Measurements from ENCODE around the gene DPP4. TPM values are rescaled to one million over a fixed set of nuclear protein-coding genes. Genes with fewer than 3 reads are reported as not detected.

The DPP4 gene
- total RNA-seq, 1 donor from 2014 or later = 0.82 TPM

DNA sequence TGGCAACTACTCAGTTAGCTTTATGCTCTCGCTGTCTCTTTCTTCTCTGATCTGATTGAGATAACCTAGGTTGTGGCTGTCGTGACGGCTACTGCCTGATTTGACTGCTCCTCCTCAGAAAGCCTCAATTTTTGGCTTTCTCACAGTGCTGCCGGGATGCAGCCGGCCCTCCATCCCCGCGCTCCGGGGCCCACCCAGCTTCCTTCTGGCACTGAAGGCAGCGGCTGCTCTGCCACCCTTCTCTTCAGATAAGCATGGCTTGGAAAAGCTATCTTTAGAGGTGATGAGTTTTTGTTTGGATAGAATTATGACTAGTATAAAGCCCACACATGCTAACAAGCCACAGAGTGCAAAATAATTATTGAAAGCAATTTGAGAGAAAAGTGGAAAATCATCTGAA is 102.5 kb downstream of the DPP4 start:
- Mint-ChIP-seq H3K36me3 (ENCODE audit: low read depth) (no peaks in the 10 kb centered on the region), H3K27ac (ENCODE audit: unreplicated experiment) (no peak overlapping the region), H3K27me3 (ENCODE audit: low read depth) (no peaks in the 10 kb centered on the region), H3K4me3 (no peak overlapping the region), H3K4me1 (peaks cover 4% of the 10 kb centered on the region), H3K9me3 (no peaks in the 10 kb centered on the region)
- DNase-seq (ENCODE audit: low read depth, low spot score) = no peak
- TF ChIP-seq, protein P1, sequence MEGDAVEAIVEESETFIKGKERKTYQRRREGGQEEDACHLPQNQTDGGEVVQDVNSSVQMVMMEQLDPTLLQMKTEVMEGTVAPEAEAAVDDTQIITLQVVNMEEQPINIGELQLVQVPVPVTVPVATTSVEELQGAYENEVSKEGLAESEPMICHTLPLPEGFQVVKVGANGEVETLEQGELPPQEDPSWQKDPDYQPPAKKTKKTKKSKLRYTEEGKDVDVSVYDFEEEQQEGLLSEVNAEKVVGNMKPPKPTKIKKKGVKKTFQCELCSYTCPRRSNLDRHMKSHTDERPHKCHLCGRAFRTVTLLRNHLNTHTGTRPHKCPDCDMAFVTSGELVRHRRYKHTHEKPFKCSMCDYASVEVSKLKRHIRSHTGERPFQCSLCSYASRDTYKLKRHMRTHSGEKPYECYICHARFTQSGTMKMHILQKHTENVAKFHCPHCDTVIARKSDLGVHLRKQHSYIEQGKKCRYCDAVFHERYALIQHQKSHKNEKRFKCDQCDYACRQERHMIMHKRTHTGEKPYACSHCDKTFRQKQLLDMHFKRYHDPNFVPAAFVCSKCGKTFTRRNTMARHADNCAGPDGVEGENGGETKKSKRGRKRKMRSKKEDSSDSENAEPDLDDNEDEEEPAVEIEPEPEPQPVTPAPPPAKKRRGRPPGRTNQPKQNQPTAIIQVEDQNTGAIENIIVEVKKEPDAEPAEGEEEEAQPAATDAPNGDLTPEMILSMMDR (conservative IDR thresholded peaks at IDR 0.05) = no peak

DNA sequence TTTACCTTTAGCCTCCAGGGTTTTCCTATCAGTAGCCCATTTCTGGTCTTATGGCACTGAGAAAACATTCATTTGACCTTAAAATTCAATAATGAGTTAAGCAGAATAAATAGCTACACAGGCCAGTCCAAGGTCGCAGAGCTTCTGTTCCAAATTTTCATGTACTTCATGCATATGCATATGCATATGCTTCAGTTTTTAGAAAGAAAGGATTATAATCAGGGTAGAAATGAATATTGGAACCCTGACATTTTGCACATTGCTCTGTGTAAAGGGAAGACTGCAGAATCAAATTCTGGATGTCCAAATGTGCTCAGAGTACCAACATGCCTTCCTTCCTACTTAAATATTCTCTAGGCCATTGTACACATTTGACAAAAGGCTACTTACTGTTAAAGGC is 104.9 kb downstream of the DPP4 start:
- Mint-ChIP-seq H3K27ac (ENCODE audit: unreplicated experiment) (no peak overlapping the region), H3K4me3 (no peak overlapping the region), H3K9me3 (no peaks in the 10 kb centered on the region), H3K36me3 (ENCODE audit: low read depth) (no peaks in the 10 kb centered on the region), H3K27me3 (ENCODE audit: low read depth) (no peaks in the 10 kb centered on the region), H3K4me1 (peaks cover 4% of the 10 kb centered on the region)
- no peak for DNase-seq (ENCODE audit: low read depth, low spot score)
- TF ChIP-seq, protein P1 (conservative IDR thresholded peaks at IDR 0.05) = no peak

DNA sequence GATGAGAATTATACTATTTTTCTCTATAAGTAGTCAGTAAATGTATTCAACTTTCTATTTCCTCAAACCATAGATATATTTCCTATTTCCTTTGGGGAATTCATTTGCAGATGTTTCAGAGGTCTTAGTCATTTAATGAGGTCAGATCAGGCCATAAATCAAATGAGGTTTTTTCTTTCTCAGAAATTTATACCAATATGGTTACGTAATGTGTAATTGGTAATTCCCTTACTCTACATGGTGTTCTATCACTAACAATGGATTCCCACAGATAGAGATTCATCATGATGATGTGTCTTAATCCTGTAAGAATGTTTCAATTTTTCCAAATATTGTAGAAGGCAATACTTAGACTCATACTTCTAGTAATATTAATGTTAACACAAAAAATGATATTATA is 108.0 kb downstream of the DPP4 start:
- TF ChIP-seq, protein P1 (conservative IDR thresholded peaks at IDR 0.05) = no peak
- H3K4me3 Mint-ChIP-seq = no peak overlapping the region
- H3K27me3 Mint-ChIP-seq (ENCODE audit: low read depth) = no peaks in the 10 kb centered on the region
- H3K9me3 Mint-ChIP-seq = no peaks in the 10 kb centered on the region
- no peaks in the 10 kb centered on the region for H3K4me1 Mint-ChIP-seq
- no peaks in the 10 kb centered on the region for H3K36me3 Mint-ChIP-seq (ENCODE audit: low read depth)
- no peak for DNase-seq (ENCODE audit: low read depth, low spot score)
- no peak overlapping the region for H3K27ac Mint-ChIP-seq (ENCODE audit: unreplicated experiment)

DNA sequence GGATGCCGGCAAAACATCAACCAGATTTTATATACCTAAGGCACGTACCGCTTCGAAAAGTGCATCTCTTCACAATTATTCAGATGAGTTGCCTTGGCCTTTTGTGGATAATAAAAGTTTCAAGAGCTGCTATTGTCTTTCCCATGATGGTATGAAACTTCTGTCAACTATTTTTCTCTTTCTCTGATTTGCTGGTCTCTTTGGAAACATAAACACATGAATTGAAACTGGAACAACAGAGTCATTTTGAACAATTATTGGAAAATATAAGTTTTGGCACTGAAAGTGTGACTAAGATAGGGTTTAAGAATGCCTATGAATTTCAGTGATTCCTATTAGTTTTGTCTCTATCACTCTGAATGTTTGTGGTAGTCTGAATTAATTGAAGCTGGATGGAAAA is 109.9 kb downstream of the DPP4 start:
- Mint-ChIP-seq H3K27me3 (ENCODE audit: low read depth) (no peaks in the 10 kb centered on the region), H3K4me1 (no peaks in the 10 kb centered on the region)

DNA sequence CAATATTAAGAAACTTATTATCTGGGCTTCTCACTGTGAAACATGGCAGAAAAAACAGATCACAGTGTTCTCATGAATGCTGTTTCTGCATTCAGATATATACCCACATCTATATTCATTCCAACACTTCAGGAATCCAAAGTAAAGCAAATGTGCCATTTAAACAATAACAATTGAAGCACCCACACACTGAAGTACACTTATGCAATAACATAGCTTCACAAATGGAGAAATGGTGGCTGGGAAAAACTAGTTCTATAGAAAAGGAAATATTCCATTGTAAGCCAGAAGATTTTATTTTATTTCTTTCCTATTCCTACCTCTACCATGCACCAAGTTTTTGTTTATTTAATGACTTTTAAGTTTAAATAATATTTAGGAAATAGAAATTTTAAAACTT is 111.9 kb downstream of the DPP4 start:
- TF ChIP-seq, protein P1 (conservative IDR thresholded peaks at IDR 0.05) = no peak
- DNase-seq (ENCODE audit: low read depth, low spot score) = no peak
- Mint-ChIP-seq H3K27me3 (ENCODE audit: low read depth) (no peaks in the 10 kb centered on the region), H3K4me3 (no peak overlapping the region), H3K36me3 (ENCODE audit: low read depth) (no peaks in the 10 kb centered on the region), H3K27ac (ENCODE audit: unreplicated experiment) (no peak overlapping the region), H3K9me3 (no peaks in the 10 kb centered on the region), H3K4me1 (no peaks in the 10 kb centered on the region)

More for the DNA sequence above, 109.9 kb downstream of the DPP4 start:
- no peak overlapping the region for H3K27ac Mint-ChIP-seq (ENCODE audit: unreplicated experiment)
- no peak overlapping the region for H3K4me3 Mint-ChIP-seq
- TF ChIP-seq, protein P1 (conservative IDR thresholded peaks at IDR 0.05) = no peak
- H3K36me3 Mint-ChIP-seq (ENCODE audit: low read depth) = no peaks in the 10 kb centered on the region
- DNase-seq (ENCODE audit: low read depth, low spot score) = no peak
- no peaks in the 10 kb centered on the region for H3K9me3 Mint-ChIP-seq

DNA sequence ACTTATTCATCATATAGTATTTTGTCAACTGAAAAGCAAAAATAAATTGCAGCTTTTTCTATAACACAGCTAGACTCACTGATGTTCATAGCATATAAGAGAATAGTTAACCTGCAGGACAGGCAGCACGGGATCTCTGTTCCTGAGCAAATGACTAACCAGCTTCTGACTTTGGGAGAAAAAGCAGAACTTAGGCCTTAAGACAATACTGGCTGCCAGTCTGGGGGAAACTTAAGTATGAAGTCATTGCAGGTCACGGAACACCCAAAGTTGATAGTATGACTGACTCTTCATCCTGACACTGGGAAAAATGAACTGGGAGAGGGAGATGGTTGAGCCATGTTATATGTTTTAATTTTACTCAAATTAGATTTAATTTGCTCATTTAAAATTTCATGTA is 113.0 kb downstream of the DPP4 start:
- DNase-seq (ENCODE audit: low read depth, low spot score) = no peak
- Mint-ChIP-seq H3K4me1 (no peaks in the 10 kb centered on the region), H3K27me3 (ENCODE audit: low read depth) (no peaks in the 10 kb centered on the region), H3K27ac (ENCODE audit: unreplicated experiment) (no peak overlapping the region), H3K36me3 (ENCODE audit: low read depth) (no peaks in the 10 kb centered on the region), H3K9me3 (no peaks in the 10 kb centered on the region), H3K4me3 (no peak overlapping the region)
- TF ChIP-seq, protein P1 (conservative IDR thresholded peaks at IDR 0.05) = no peak

All from neural crest cell (in vitro differentiated cells).